Measurements from ENCODE around the gene MACROD2.

GRCh38 chr20:14991023-14991422 is 995.7 kb downstream of the MACROD2 start:
- TF ChIP-seq CTCF (conservative IDR thresholded peaks at IDR 0.05; ENCODE audit: low read depth, low read length) (no peak), POLR2A (IDR thresholded peaks at IDR 0.05; ENCODE audit: low read depth, low read length) (no peak), CEBPB (IDR thresholded peaks at IDR 0.05; ENCODE audit: low read depth, low read length) (no peak), RCOR1 (IDR thresholded peaks at IDR 0.05; ENCODE audit: insufficient replicate concordance, low read length) (no peak), MAFK (IDR thresholded peaks at IDR 0.05; ENCODE audit: low read depth, low read length) (no peak), MAZ (IDR thresholded peaks at IDR 0.05; ENCODE audit: borderline replicate concordance, low read depth, low read length) (no peak), ELK1 (IDR thresholded peaks at IDR 0.05; ENCODE audit: borderline replicate concordance, low read depth, low read length) (no peak), NFE2L2 (IDR thresholded peaks at IDR 0.05; ENCODE audit: low read depth, low read length) (no peak), RAD21 (IDR thresholded peaks at IDR 0.05; ENCODE audit: low read length) (no peak), USF2 (IDR thresholded peaks at IDR 0.05; ENCODE audit: low read depth, low read length) (no peak), BHLHE40 (IDR thresholded peaks at IDR 0.05; ENCODE audit: low read depth, low read length) (no peak), SMC3 (IDR thresholded peaks at IDR 0.05; ENCODE audit: low read depth, low read length) (no peak)

All from IMR-90 (cell line).